ENCODE data around the gene PHTF2. TPM values are rescaled to one million over a fixed set of nuclear protein-coding genes. Genes with fewer than 3 reads are reported as not detected.

Gene PHTF2
- polyA plus RNA-seq, 1 donor (not counting 4 experiments of a cell fraction or from before 2014, with no cell fraction given), result 24.1 TPM

DNA sequence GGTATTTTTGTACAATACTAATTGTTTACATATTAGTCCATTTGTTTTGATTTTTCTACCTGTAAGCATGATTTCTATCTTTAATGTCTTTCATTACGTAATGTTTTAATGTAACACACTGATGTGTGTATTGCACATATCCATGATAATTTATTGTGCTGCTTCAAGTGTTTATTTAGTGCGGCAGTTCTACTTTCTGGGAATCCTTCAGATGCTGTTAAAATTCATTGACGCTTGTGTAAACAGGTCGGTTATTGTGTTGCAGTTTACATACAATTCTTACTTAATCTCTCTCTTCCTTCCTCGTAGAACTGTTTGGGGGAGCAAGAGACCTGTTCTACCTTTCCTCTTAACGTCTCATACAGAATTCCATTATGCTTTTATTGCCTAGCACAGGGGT is 7.2 kb upstream of the PHTF2 start:
- Histone ChIP-seq H2AFZ (ENCODE audit: control insufficient read depth, low read length) (no peak overlapping the region), H3K4me2 (ENCODE audit: control insufficient read depth, extremely low read depth, insufficient read depth, low read depth, low read length) (no peak overlapping the region), H4K20me1 (ENCODE audit: control insufficient read depth, extremely low read depth, insufficient read depth, low read length) (no peaks in the 10 kb centered on the region), H3K9me3 (ENCODE audit: control insufficient read depth, low read depth, low read length) (no peaks in the 10 kb centered on the region), H3K36me3 (ENCODE audit: control insufficient read depth in 2 of 2, extremely low read depth in 1 of 2, insufficient read depth in 2 of 2, low read length in 2 of 2) (peaks cover 2 to 3% of the 10 kb centered on the region in 2 experiments), H3K27ac (ENCODE audit: control insufficient read depth, insufficient read depth, low read length) (no peak overlapping the region), H3K27me3 (ENCODE audit: control insufficient read depth, extremely low read depth, insufficient read depth, low read length) (no peaks in the 10 kb centered on the region), H3K4me1 (ENCODE audit: control insufficient read depth, extremely low read depth, insufficient read depth, low read length) (peaks cover 1% of the 10 kb centered on the region), H3K4me3 (ENCODE audit: control insufficient read depth in 2 of 3, extremely low read depth in 1 of 3, insufficient read depth in 2 of 3, low read depth in 1 of 3, low read length in 3 of 3) (no peak overlapping the region), H3K9me1 (ENCODE audit: control insufficient read depth, extremely low read depth, insufficient read depth, low read length) (no peaks in the 10 kb centered on the region), H3K79me2 (ENCODE audit: control insufficient read depth, insufficient read depth, low read length) (peaks cover 26% of the 10 kb centered on the region), H3K9ac (ENCODE audit: control insufficient read depth, extremely low read depth, insufficient read depth, low read length) (no peak overlapping the region)
- FAIRE-seq (no peak), DNase-seq (ENCODE audit: low read depth, low spot score) (no peak)
- no peak for TF ChIP-seq CTCF (optimal IDR thresholded peaks at IDR 0.05 in 1 of 3, IDR thresholded peaks at IDR 0.05 in 1 of 3, conservative IDR thresholded peaks at IDR 0.05 in 1 of 3; ENCODE audit: extremely low read depth in 1 of 3, insufficient read depth in 2 of 3, low read length in 3 of 3)
- TF ChIP-seq EZH2 (IDR thresholded peaks at IDR 0.05; ENCODE audit: low read length), result no peak
- dilution Hi-C loops (cut with MboI; ENCODE audit: extremely low pct_ligation_motif_present, low sequenced_read_pairs), result no loop called here

- dilution Hi-C loops (cut with MboI; ENCODE audit: extremely low pct_ligation_motif_present, low sequenced_read_pairs), result no loop called here
- no peak overlapping the region for H3K27ac ChIP-seq (ENCODE audit: control insufficient read depth, insufficient read depth, low read length)
These were observed 6.6 kb upstream of the PHTF2 start for GRCh38 chr7:77791956-77792355.

More at GRCh38 chr7:77791956-77792355, 6.6 kb upstream of the PHTF2 start:
- Histone ChIP-seq H3K9me1 (ENCODE audit: control insufficient read depth, extremely low read depth, insufficient read depth, low read length) (no peaks in the 10 kb centered on the region), H3K4me1 (ENCODE audit: control insufficient read depth, extremely low read depth, insufficient read depth, low read length) (peaks cover 6% of the 10 kb centered on the region), H3K27me3 (ENCODE audit: control insufficient read depth, extremely low read depth, insufficient read depth, low read length) (no peaks in the 10 kb centered on the region), H4K20me1 (ENCODE audit: control insufficient read depth, extremely low read depth, insufficient read depth, low read length) (peaks cover under 1% of the 10 kb centered on the region), H2AFZ (ENCODE audit: control insufficient read depth, low read length) (no peak overlapping the region), H3K4me2 (ENCODE audit: control insufficient read depth, extremely low read depth, insufficient read depth, low read depth, low read length) (no peak overlapping the region), H3K9ac (ENCODE audit: control insufficient read depth, extremely low read depth, insufficient read depth, low read length) (no peak overlapping the region), H3K79me2 (ENCODE audit: control insufficient read depth, insufficient read depth, low read length) (peaks cover 32% of the 10 kb centered on the region), H3K36me3 (ENCODE audit: control insufficient read depth in 2 of 2, extremely low read depth in 1 of 2, insufficient read depth in 2 of 2, low read length in 2 of 2) (peaks cover 2 to 4% of the 10 kb centered on the region in 2 experiments), H3K4me3 (ENCODE audit: control insufficient read depth in 2 of 3, extremely low read depth in 1 of 3, insufficient read depth in 2 of 3, low read depth in 1 of 3, low read length in 3 of 3) (no peak overlapping the region), H3K9me3 (ENCODE audit: control insufficient read depth, low read depth, low read length) (no peaks in the 10 kb centered on the region)
- no peak for TF ChIP-seq CTCF (optimal IDR thresholded peaks at IDR 0.05 in 1 of 3, IDR thresholded peaks at IDR 0.05 in 1 of 3, conservative IDR thresholded peaks at IDR 0.05 in 1 of 3; ENCODE audit: extremely low read depth in 1 of 3, insufficient read depth in 2 of 3, low read length in 3 of 3)
- TF ChIP-seq EZH2 (IDR thresholded peaks at IDR 0.05; ENCODE audit: low read length), result no peak
- DNase-seq (ENCODE audit: low read depth, low spot score) (no peak), FAIRE-seq (no peak)
